ENCODE results near the gene CD69.

Gene CD69

GRCh38 chr12:9760699-9761418 lies at the start of gene CD69:
Gene CD69, minus strand, starts transcription at chr12:9760901. Its CDS starts 81 bp downstream, at chr12:9760820.
- DNase-seq: no peak

GRCh38 chr12:9809866-9810265 lies 49.2 kb upstream of the CD69 start:
- DNase-seq: no peak

DNA sequence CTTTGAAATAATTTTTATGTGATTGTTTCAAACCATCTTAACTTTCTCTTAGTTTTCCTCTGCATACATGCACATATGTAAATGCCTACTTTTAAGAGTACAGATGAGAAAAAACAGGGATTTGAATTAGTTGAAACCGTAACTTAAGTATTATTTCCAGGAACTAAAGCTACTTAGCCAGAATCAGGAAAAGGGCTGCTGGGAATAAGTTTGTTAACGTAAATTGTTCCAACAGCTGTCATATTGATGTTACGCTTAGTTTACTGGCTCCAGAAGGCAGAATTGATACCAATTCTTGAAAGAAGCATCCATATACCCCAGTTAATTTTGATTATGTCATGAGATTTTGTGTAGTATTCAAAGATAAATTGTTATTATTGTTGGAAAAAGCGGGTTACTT lies 48.6 kb upstream of the CD69 start:
- no peak for DNase-seq

- no peak for DNase-seq
Measured at GRCh38 chr12:9808504-9808903, 47.8 kb upstream of the CD69 start.

DNA sequence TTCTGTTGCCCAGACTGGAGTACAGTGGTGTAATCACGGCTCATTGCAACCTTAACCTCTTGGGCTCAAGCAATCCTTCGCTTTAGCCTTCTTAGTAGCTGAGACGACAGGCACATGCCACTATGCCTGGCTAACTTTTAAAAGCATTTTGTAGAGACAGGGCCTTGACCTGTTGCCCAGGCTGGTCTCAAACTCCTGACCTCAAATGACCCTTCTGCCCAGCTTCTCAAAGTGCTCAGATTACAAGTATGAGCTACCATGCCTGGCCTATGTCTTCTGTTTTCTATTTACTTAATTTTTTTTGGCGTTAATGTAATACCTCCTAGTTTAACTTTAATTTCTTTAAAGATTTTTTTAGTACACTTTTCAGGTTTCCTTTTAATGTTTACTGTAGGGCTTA lies 46.0 kb upstream of the CD69 start:
- DNase-seq: no peak

GRCh38 chr12:9805883-9806282 lies 45.2 kb upstream of the CD69 start:
- no peak for DNase-seq

GRCh38 chr12:9799961-9800360 lies 39.3 kb upstream of the CD69 start:
- DNase-seq: no peak

DNA sequence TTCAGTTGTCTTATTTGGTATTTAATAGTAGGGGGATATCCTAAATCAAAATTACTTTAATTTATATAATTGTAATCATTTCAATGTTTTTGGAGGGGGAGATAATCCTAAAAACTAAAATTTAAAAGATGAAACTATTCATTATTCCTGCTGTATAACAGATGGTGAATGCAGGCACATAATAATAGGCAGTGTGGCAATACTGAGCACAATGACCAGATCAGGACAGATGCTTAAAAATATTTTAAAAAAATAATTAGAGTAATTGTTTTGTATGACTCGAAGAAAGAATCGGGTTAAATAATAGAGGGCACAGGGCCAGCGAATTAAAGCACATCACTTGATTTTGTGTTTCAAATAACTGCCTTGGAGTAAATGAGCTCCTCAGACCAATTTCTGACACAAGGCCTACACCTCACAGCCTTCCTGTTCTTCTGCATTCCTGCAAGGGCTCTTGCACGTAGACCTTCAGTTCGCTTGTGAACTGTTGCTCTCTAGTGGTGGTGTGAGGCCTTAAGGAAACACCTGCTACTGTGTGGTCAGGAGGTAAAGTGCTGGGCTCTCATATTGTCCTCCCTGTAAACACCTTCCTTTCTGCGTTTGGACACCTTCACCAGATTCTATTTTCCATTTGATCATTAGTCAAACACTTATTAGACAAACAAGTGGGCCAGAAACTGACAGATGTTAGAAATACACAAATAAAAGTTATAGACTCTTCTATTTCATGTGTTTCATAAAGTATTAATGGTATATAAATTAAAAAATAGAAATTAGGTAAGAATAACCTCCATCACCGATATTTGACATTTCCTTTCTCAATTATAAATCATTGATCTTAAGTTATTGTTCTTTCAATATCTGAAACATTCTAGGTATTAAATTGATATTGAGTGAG lies 37.3 kb upstream of the CD69 start:
- no peak for DNase-seq

DNA sequence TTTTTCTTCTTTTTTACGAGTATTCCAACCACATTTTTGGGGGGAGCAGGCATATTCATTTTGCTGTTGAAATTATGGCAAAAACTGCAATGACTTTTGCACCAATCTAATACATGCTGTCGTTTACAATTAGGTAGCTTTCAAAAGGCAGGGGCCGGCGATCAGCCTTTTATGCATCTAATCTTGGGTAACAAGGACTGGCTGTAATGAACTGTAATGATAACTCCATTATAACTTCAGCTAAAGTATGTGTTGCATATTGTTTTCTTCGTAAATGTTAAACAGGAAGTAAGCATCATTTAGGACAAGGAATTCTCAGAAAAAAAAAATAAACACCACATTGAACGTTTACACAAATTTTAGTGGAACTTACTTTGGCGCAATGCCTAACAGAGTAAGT lies 36.3 kb upstream of the CD69 start:
- DNase-seq: no peak

DNA sequence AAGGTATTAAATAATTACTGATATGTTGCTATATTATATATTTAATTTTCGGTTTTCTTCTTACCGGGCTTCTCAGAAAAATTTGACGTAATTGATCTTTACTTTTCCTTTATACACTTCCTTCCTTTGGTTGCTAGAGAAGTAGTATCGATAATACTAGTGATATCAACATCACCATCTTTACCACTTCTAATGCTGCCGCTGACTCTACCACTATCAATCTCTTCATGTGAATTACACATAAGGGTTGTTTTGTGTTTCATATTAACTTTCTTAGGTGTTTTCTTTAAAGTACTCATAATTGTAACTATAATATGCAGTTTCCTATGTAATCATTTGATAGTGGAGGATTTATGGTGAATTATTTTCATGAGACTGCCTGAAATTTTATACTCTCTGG lies 35.6 kb upstream of the CD69 start:
- DNase-seq: no peak

GRCh38 chr12:9795945-9796344 lies 35.2 kb upstream of the CD69 start:
- DNase-seq: no peak

DNA sequence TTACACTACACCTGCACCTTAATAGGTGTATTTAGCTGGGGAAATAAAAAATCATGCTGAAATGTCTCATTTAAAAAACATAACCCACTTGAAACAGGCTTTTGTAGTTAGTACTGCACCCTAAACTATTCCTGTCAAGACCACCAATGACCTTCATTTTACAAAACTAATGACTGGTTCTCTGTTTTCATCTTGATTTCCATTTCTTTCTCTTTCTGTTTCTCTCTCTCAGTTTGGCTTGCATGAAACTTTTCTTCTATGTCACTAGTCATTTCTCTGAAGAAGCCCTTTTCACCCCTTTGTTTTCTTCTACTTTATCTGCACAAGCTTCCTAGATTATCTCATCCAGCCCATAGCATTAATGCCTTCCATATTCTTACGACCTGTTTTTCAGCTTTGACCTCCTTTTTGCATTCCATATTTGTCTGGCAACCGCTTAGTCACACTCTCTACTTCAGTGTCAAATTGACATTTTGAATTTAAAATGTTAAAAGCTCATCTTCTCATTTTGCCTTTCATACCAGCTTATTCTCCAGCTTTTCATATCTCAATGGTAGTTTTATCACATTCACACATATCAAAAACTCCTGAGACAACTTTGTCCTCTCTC lies 33.9 kb upstream of the CD69 start:
- DNase-seq: no peak

GRCh38 chr12:9793779-9794395 lies 33.2 kb upstream of the CD69 start:
- no peak for DNase-seq

- no peak for DNase-seq
Measured at GRCh38 chr12:9792961-9793617, 32.4 kb upstream of the CD69 start.

- DNase-seq: no peak
Measured at GRCh38 chr12:9792185-9792900, 31.6 kb upstream of the CD69 start.

- no peak for DNase-seq
Measured at GRCh38 chr12:9786726-9787717, 26.3 kb upstream of the CD69 start.

GRCh38 chr12:9784816-9785215 lies 24.1 kb upstream of the CD69 start:
- DNase-seq: no peak

DNA sequence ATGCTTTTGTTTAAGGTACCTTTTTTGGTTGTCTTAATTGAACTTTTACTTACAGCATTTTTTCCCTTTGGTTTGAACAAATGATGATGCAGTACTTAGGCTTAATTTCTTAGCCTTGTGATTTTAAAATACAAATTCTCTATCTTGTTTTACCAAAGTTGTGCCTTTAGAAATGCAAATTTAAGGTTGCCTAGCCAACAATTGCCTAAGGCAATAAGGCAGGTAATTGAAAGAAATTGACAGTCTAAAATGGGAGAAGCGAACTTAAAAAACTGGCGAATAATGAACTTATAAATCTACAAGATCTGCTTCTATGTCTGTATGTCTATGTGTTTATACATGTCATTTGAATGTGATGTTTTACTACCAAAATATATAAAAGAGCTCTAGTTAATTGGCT lies 23.6 kb upstream of the CD69 start:
- DNase-seq: no peak

GRCh38 chr12:9782547-9783382 lies 22.1 kb upstream of the CD69 start:
- DNase-seq: no peak

GRCh38 chr12:9781360-9781759 lies 20.7 kb upstream of the CD69 start:
- DNase-seq: no peak
